CD4-positive, alpha-beta T cell treated with Interleukin-4 for 4 hours (primary cell): ENCODE results near the gene OPRM1.
"Not testable (repeated sequence)": the region's sequence is repeated elsewhere in the genome, so short reads cannot be mapped to it uniquely, and the experiment has no call there.

Experiments used
- DNase-seq: peaks from one replicate; pipeline ENCODE4 v3.0.0-alpha.2; 2020

Gene OPRM1

DNA sequence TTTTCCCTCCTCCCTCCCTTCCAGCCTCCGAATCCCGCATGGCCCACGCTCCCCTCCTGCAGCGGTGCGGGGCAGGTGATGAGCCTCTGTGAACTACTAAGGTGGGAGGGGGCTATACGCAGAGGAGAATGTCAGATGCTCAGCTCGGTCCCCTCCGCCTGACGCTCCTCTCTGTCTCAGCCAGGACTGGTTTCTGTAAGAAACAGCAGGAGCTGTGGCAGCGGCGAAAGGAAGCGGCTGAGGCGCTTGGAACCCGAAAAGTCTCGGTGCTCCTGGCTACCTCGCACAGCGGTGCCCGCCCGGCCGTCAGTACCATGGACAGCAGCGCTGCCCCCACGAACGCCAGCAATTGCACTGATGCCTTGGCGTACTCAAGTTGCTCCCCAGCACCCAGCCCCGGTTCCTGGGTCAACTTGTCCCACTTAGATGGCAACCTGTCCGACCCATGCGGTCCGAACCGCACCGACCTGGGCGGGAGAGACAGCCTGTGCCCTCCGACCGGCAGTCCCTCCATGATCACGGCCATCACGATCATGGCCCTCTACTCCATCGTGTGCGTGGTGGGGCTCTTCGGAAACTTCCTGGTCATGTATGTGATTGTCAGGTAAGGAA is at the start of gene OPRM1:
Gene OPRM1 (plus strand): TSS at position 10 of the 612 bp plus-strand sequence. CDS start 305 bp downstream, at position 315.
- no peak for DNase-seq

DNA sequence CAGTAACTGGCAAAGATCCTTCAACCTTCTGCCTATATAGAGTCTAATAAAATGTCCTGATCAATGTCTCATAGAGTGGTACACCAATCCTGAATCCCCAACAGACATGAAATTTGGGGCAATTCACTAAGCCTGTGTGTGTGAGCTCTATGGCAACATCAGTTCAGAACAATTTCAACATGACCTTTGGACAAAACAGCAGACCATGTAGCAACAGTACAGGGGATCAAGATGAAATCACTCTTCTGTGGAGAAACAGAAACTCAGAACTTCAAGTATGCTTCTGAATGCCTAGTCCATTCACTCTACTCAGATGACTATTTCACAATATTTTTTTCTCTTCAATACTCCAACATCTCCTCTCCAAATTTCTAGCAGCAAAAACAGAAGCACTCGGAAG is 49.1 kb upstream of the OPRM1 start:
- no peak for DNase-seq

DNA sequence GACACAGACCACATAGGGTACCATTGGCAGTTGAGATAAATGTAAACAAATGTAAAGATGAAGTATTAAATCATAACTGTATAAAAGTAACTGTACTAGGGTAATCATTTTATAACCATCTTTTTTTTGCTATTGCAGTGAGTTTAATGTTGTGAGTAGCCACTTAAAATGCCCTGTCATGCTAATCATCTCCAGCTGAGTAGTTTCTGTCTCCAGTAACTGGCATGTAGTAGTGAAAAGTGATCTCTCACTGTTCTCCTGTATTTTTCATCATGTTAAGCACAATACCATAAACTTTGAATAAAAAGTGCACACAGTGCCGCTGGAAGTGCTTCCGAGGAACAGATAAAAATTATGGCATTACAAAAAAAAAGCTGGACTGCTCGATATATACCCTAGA is 45.0 kb upstream of the OPRM1 start:
- DNase-seq, result no peak

GRCh38 chr6:153994811-153995210 is 44.2 kb upstream of the OPRM1 start:
- DNase-seq, result no peak

GRCh38 chr6:153997221-153997620 is 41.8 kb upstream of the OPRM1 start:
- DNase-seq, result no peak

GRCh38 chr6:154001494-154002285 is 37.4 kb upstream of the OPRM1 start:
- DNase-seq, result no peak

DNA sequence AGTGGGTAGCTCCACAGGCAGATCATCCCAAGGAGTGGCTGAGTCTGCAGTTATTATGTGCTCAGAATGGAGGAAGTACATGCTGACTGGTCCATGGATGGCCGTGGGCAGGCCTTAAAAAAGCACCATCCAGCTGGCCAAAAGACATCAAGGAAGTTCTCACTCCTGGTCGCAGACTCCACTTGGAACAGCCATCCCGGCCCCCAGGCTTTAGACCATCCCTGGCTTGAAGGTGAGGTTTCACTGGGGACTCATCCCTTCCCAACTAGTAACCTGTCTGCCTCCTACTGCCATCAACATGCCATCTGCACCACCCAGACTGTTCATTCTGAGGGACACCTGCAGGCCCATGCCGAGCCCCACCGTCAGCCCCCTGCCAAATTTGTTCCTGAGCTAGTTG is 36.1 kb upstream of the OPRM1 start:
- DNase-seq, result no peak

GRCh38 chr6:154010371-154010770 is 28.7 kb upstream of the OPRM1 start:
- no peak for DNase-seq

DNA sequence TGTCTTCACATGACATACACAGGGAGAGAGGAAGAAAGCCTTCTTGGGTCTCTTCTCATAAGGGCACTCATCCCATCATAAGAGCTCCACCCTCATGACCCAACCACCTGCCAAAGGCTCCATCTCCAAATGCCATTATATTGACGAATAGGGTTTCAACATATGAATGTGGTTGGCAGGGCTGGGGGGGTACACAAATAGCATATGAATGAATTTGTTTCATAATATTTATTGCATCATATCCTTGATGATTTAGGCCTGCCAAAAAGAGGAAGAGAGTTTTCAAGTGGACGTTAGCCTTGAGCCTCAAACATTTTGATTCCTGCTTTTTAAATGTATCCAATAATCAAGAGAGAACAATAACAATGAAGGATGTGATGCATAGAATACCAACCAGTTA is 26.2 kb upstream of the OPRM1 start:
- no peak for DNase-seq

GRCh38 chr6:154017786-154018185 is 21.3 kb upstream of the OPRM1 start:
- no peak for DNase-seq

DNA sequence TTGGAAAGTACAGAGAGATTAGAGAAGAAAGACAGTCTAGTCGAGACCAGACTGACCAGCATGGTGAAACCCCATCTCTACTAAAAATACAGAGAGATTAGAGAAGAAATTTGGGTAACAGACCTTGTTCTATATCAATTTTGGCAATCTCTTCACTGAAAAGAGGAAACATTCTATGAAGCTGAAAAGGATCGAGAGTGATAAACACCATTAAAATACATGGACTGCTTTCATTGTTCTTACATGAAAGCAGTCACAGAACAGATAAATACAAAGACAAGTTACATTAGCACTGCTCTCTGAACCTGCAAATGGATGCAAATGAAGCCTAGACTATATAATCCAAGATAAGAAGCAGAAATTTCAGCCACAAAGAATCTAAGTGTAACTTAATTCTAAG is 8.4 kb upstream of the OPRM1 start:
- DNase-seq, result no peak

GRCh38 chr6:154041001-154041400 is 2.0 kb downstream of the OPRM1 start:
- DNase-seq, result no peak

GRCh38 chr6:154053141-154053540 is 14.1 kb downstream of the OPRM1 start:
- no peak for DNase-seq

DNA sequence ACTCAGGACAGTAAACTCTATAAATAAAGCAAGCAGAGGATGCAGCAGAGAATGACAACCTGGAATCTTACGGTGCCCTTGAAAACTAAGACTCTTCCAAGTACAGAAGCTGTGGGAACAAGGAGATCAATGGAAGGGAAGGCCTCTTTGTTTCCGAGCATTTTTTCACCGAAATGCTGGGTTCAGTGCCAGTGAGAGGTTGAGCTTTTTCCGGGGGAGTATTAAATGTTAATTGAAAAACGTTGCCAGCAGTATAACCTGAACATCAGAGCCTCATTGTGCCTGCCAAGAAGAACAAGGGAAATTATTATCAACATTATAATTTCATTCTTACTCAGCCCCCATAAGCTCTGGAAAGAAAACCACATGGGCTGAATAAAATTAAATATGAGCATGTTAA is 17.5 kb downstream of the OPRM1 start:
- no peak for DNase-seq

DNA sequence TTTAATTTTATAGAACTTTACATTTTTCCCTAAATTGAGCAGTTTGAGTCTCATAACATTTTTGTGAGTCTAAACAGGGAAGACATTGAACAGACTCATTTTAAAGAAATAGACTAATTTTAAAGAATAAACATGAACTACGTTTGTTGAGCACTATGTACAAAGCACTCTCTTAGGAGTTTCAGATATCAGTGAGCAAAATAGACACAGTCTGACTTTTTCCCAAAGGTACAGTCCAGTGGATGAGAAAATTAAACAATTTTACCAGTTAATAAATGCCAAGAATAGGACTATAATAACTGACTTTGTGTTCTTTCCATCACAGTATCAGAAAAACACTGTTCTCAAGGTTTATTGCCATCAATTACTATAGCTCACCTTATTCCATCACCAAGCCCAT is 18.1 kb downstream of the OPRM1 start:
- no peak for DNase-seq

DNA sequence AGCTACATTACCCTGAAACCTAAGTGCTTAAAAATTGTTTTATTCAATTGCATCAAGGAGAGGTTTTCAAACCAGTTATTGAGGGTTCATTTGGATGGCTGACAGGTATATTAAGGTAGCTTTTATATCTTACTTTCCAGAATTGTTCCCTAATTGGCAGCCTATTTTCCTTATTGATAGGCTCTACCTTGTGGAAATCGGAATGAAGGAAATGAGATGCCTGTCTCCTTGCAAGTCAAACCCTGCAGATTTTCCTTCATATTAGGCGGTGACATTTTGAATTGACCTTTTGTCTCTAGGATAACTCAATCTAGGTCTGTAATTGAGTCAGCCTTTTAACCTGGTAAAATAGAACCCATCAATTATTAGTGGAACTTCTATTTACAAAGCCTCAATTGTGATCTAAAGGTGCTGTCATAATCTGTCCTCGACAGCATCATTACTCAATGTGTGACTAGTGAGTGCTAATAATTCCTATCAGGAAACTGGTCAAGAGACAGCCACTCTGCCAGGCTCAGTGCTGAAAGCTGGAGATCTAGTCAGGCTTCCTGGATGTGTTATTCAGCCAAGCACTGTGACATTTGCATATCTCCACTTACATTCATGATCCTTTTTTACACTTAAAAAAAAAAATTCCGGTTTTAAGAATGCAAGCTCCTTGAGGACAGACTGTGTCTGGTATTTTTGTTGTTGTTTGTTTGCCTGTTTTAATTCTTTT is 20.1 kb downstream of the OPRM1 start:
- DNase-seq, result no peak

- DNase-seq, result no peak
Measured at GRCh38 chr6:154060076-154060475, 21.0 kb downstream of the OPRM1 start.

- no peak for DNase-seq
Measured at GRCh38 chr6:154070041-154070440, 31.0 kb downstream of the OPRM1 start.

GRCh38 chr6:154070657-154071056 is 31.6 kb downstream of the OPRM1 start:
- DNase-seq, result no peak

DNA sequence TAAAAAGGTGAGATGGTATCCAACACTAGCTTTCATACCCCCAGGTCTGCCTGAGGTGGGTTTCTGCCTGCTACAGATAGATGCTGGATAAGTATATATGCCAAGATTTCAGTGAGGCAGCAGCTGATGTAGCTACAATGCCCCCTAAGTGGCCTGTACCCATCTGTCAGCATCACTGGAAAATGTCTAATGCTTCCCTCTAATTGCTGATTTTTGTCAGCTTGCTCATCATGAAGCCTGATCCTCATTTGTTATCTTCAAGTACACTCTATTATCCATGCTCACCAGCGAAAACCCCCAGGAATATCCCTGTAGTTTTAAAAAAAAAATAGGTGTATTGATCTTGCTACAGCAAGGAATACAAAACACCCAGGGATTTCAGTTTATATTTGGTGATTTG is 32.2 kb downstream of the OPRM1 start:
- no peak for DNase-seq

- DNase-seq, result no peak
Measured at GRCh38 chr6:154071711-154072110, 32.7 kb downstream of the OPRM1 start.

DNA sequence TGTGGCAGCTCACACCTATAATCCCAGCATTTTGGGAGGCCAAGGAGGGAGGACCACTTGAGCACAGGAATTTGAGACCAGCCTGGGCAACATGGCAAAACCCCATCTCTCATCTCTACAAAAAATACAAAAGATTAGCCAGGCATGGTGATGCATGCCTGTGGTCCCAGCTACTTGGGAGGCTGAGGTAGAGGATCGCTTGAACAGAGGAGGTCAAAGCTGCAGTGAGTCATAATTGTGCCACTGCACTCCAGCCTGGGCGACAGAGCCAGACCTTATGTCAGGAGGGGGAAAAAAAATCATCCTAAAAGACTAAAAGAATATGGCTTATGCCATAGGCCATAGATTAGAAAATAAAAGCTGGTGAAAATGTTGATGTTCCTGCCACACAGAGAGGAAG is 39.6 kb downstream of the OPRM1 start:
- DNase-seq, result not testable (repeated sequence)

GRCh38 chr6:154080461-154081189 is 41.6 kb downstream of the OPRM1 start:
- no peak for DNase-seq
